Uterus (tissue), 4 donors: Measurements from ENCODE around the gene METTL1. TPM values are rescaled to one million over a fixed set of nuclear protein-coding genes. Genes with fewer than 3 reads are reported as not detected.
A peak's percentile ranks its signal among the peaks of the same experiment; 100 is the strongest.

ENCODE experiments used
- DNase-seq, 2 donors: peaks; one replicate each; pipeline ENCODE4 v3.0.0-alpha.2; 2019 to 2020
- H3K27ac ChIP-seq, 2 donors: fragments of 200-600 bp; sonication (generic); 1 replicate in 1 of 2; 2 replicates in 1 of 2; pipeline ENCODE4 v1.5.1; 2016 to 2018
- H3K27me3 ChIP-seq, 2 donors: fragments of 200-600 bp; sonication (generic); one replicate each; pipeline ENCODE4 v1.5.1; 2018 to 2019; ENCODE audit warnings: control low read depth in 1 of 2
- H3K36me3 ChIP-seq, 2 donors: fragments of 200-600 bp; sonication (generic); one replicate each; pipeline ENCODE4 v1.5.1; 2019; ENCODE audit warnings: control low read depth in 1 of 2
- H3K4me1 ChIP-seq, 2 donors: fragments of 200-600 bp; sonication (generic); one replicate each; pipeline ENCODE4 v1.5.1; 2018 to 2019; ENCODE audit warnings: control low read depth in 1 of 2
- H3K4me3 ChIP-seq, 2 donors: fragments of 200-600 bp; sonication (generic); 1 replicate in 1 of 2; 2 replicates in 1 of 2; pipeline ENCODE4 v1.5.1; 2018 to 2019; ENCODE audit warnings: mild to moderate bottlenecking in 1 of 2
- H3K9me3 ChIP-seq, 2 donors: fragments of 200-600 bp; sonication (generic); one replicate each; pipeline ENCODE4 v1.5.1; 2019; ENCODE audit warnings: control low read depth in 1 of 2
- CTCF ChIP-seq, 4 experiments: fragments of 200-600 bp in 2 of 4; fragments of 450-650 bp in 2 of 4; sonication (generic) in 2 of 4; IDR thresholded peaks; one replicate each; pipeline ENCODE4 v1.5.1; 2016 to 2019; ENCODE audit warnings: antibody characterized with exemption in 4 of 4, mild to moderate bottlenecking in 2 of 4, moderate library complexity in 1 of 4
- POLR2A ChIP-seq, 2 donors: fragments of 450-650 bp; IDR thresholded peaks; one replicate each; pipeline ENCODE4 v1.6.1; 2016; ENCODE audit warnings: antibody characterized with exemption in 2 of 2, mild to moderate bottlenecking in 1 of 2, moderate library complexity in 1 of 2
- intact Hi-C: fragments of 100-400 bp; cut with DNase I; formaldehyde crosslinking; loops from one replicate; pipeline ENCODE4 v1.15.1; 2023; ENCODE audit warnings: low total_unique reads
- total RNA-seq, 4 donors: library from RNA; depleted of rRNA in 3 of 4; stranded (reverse); fragments of >200 nt in 3 of 4; gene quantifications; one replicate each; pipeline versions ENCODE4 v1.1.0 to v1.2.4, GENCODE V29; 2014 to 2023
- donor health status: DM: yes; HTN: yes; CAD: no.

METTL1 gene
- total RNA-seq, 4 donors from 2014 or later = 5.1 to 22.4 (median 18.0) TPM

- no peak overlapping the region for H3K4me3 ChIP-seq
- no peaks in the 10 kb centered on the region for H3K9me3 ChIP-seq
- intact Hi-C loops = no loop called here
- no peak overlapping the region for H3K27ac ChIP-seq
- peaks cover 0 to 14% of the 10 kb centered on the region in 2 donors for H3K4me1 ChIP-seq
- DNase-seq = no peak
- H3K36me3 ChIP-seq = no peaks in the 10 kb centered on the region
- TF ChIP-seq POLR2A (IDR thresholded peaks at IDR 0.05) (no peak), CTCF (IDR thresholded peaks at IDR 0.05) (no peak)
- H3K27me3 ChIP-seq = peaks cover 10 to 16% of the 10 kb centered on the region in 2 donors
These were observed 13.1 kb downstream of the METTL1 start for GRCh38 chr12:57758552-57759359.

- H3K27me3 ChIP-seq = peaks cover 1 to 6% of the 10 kb centered on the region in 2 donors
- H3K4me1 ChIP-seq = peaks cover 0 to 16% of the 10 kb centered on the region in 2 donors
- H3K27ac ChIP-seq = no peak overlapping the region
- TF ChIP-seq POLR2A (IDR thresholded peaks at IDR 0.05) = no peak
- TF ChIP-seq CTCF (IDR thresholded peaks at IDR 0.05) = no peak
- H3K36me3 ChIP-seq = no peaks in the 10 kb centered on the region
- H3K9me3 ChIP-seq = no peaks in the 10 kb centered on the region
- no peak overlapping the region for H3K4me3 ChIP-seq
- intact Hi-C loops = no loop called here
- no peak for DNase-seq
These were observed 14.1 kb downstream of the METTL1 start for GRCh38 chr12:57757771-57758170.

GRCh38 chr12:57756406-57757341 lies 15.2 kb downstream of the METTL1 start:
- intact Hi-C loops = no loop called here
- Histone ChIP-seq H3K27ac (no peak overlapping the region), H3K4me3 (no peak overlapping the region), H3K36me3 (no peaks in the 10 kb centered on the region), H3K9me3 (no peaks in the 10 kb centered on the region), H3K4me1 (peaks cover 0 to 19% of the 10 kb centered on the region in 2 donors), H3K27me3 (no peaks in the 10 kb centered on the region)
- TF ChIP-seq POLR2A (IDR thresholded peaks at IDR 0.05) = no peak
- peak in 1 of 4 experiments; percentile 11 for TF ChIP-seq CTCF (IDR thresholded peaks at IDR 0.05)
- DNase-seq = no peak

GRCh38 chr12:57755454-57756372 lies 16.2 kb downstream of the METTL1 start:
- Histone ChIP-seq H3K4me3 (peak overlapping the region; percentile 40 to 80), H3K36me3 (no peaks in the 10 kb centered on the region), H3K27me3 (no peaks in the 10 kb centered on the region), H3K4me1 (peaks cover 0 to 19% of the 10 kb centered on the region in 2 donors), H3K27ac (peak overlapping the region in 1 of 2 donors; percentile 43), H3K9me3 (no peaks in the 10 kb centered on the region)
- TF ChIP-seq CTCF (IDR thresholded peaks at IDR 0.05) = no peak
- no peak for TF ChIP-seq POLR2A (IDR thresholded peaks at IDR 0.05)
- DNase-seq = no peak
- intact Hi-C loops = no loop called here
